Esophagus squamous epithelium (tissue), 4 donors: Measurements from ENCODE around the gene GALNT14.

ENCODE experiments used
- CTCF ChIP-seq, 6 experiments: fragments of 450-650 bp in 4 of 6; fragments of 200-600 bp in 2 of 6; sonication (generic) in 2 of 6; IDR thresholded peaks; one replicate each; pipeline ENCODE4 v1.5.1; 2016 to 2019; ENCODE audit warnings: antibody characterized with exemption in 6 of 6, mild to moderate bottlenecking in 4 of 6, moderate library complexity in 4 of 6
- POLR2A ChIP-seq, 4 donors: fragments of 450-650 bp; IDR thresholded peaks; one replicate each; pipeline ENCODE4 v1.6.1; 2017; ENCODE audit warnings: antibody characterized with exemption in 4 of 4, mild to moderate bottlenecking in 4 of 4, moderate library complexity in 3 of 4

DNA sequence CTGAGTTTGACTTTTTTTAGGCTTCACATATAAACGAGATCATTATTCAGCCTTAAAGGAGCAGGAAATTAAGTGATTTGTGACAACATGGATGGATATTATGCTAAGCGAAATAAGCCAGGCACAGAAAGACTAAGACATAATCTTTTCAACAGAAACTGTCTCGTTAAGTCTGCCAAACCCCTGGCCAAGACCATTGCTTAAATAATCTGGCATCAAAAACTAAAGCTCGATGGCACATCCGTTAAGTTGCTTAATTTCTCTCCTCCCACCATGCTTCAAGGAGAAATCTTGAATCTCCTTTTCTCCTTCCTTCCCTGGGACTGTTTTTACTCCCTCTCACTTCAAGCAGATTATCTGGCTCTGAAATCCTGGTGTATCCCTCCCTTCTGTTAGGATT is 140.3 kb downstream of the GALNT14 start:
- TF ChIP-seq CTCF (IDR thresholded peaks at IDR 0.05), result no peak
- TF ChIP-seq POLR2A (IDR thresholded peaks at IDR 0.05), result no peak
